Esophagus squamous epithelium (tissue), 5 donors: ENCODE data around the gene SGIP1. TPM values are rescaled to one million over a fixed set of nuclear protein-coding genes. Genes with fewer than 3 reads are reported as not detected.

ENCODE experiments used
- DNase-seq: peaks from one replicate; lab custom pipeline; 2025; lab: John Stamatoyannopoulos, UW
- H3K27ac ChIP-seq, 4 donors: fragments of 200-600 bp; sonication (generic); one replicate each; pipeline ENCODE4 v1.5.1; 2016 to 2019; ENCODE audit warnings: mild to moderate bottlenecking in 1 of 4
- H3K27me3 ChIP-seq, 4 donors: fragments of 200-600 bp; sonication (generic); 1 replicate in 3 of 4; 2 replicates in 1 of 4; pipeline versions ENCODE4 v1.5.1 to v1.6.0; 2017 to 2021; ENCODE audit warnings: antibody characterized with exemption in 1 of 4
- H3K36me3 ChIP-seq, 3 donors: fragments of 200-600 bp; sonication (generic); one replicate each; pipeline ENCODE4 v1.5.1; 2016 to 2019
- H3K4me1 ChIP-seq, 3 donors: fragments of 200-600 bp; sonication (generic); one replicate each; pipeline ENCODE4 v1.5.1; 2017 to 2019
- H3K4me3 ChIP-seq, 4 donors: fragments of 200-600 bp; sonication (generic); 1 replicate in 3 of 4; 2 replicates in 1 of 4; pipeline ENCODE4 v1.5.1; 2016 to 2019; ENCODE audit warnings: mild to moderate bottlenecking in 2 of 4, moderate library complexity in 1 of 4
- H3K9me3 ChIP-seq, 3 donors: fragments of 200-600 bp; sonication (generic); one replicate each; pipeline ENCODE4 v1.5.1; 2016 to 2019
- CTCF ChIP-seq, 6 experiments: fragments of 450-650 bp in 4 of 6; fragments of 200-600 bp in 2 of 6; sonication (generic) in 2 of 6; IDR thresholded peaks; one replicate each; pipeline ENCODE4 v1.5.1; 2016 to 2019; ENCODE audit warnings: antibody characterized with exemption in 6 of 6, mild to moderate bottlenecking in 4 of 6, moderate library complexity in 4 of 6
- POLR2A ChIP-seq, 4 donors: fragments of 450-650 bp; IDR thresholded peaks; one replicate each; pipeline ENCODE4 v1.6.1; 2017; ENCODE audit warnings: antibody characterized with exemption in 4 of 4, mild to moderate bottlenecking in 4 of 4, moderate library complexity in 3 of 4
- WGBS, 2 donors: methylation state at CpG; one replicate each; pipeline ENCODE4 v1.1.5; 2018; 5-methylcytosine and 5-hydroxymethylcytosine counted together
- intact Hi-C: fragments of 100-400 bp; cut with DNase I; formaldehyde crosslinking; loops from one replicate; pipeline ENCODE4 v1.15.0; 2022
- total RNA-seq, 4 donors: library from RNA; depleted of rRNA; stranded (reverse); fragments of >200 nt; gene quantifications; one replicate each; pipeline ENCODE4 v1.1.0, GENCODE V29; 2016
- donor health status: DM: yes; HTN: yes; CAD: no.

SGIP1 gene
- total RNA-seq, 4 donors from 2014 or later: 0.35 to 5.2 (median 2.3) TPM; not detected in 1

DNA sequence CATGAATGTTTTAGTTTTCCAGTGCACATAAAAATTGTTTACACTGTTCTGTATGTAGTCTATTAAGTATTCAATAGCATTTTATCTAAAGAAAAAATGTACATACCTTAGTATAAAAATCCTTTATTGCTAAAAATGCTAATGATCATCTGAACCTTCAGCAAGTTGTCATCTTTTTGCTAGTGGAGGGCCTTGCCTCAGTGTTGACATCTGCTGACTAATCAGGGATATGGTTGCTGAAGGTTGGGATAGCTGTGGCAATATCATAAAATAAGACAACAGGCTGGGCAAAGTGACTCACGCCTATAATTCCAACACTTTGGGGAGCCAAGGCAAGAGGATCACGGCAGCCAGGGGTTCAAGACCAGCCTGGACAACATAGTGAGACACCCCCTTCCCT is 227.3 kb downstream of the SGIP1 start:
- 59 to 92% methylated on average over 2 of the region's 2 CpGs for WGBS, 2 donors
- no peaks in the 10 kb centered on the region for H3K4me1 ChIP-seq
- no peaks in the 10 kb centered on the region for H3K36me3 ChIP-seq
- H3K4me3 ChIP-seq: no peak overlapping the region
- TF ChIP-seq POLR2A (IDR thresholded peaks at IDR 0.05) (no peak), CTCF (IDR thresholded peaks at IDR 0.05) (no peak)
- DNase-seq: no peak
- H3K27ac ChIP-seq: no peak overlapping the region
- no peaks in the 10 kb centered on the region for H3K27me3 ChIP-seq
- no peaks in the 10 kb centered on the region for H3K9me3 ChIP-seq
- intact Hi-C loops: no loop called here

- no peaks in the 10 kb centered on the region for H3K4me1 ChIP-seq
- H3K9me3 ChIP-seq: no peaks in the 10 kb centered on the region
- DNase-seq: no peak
- H3K36me3 ChIP-seq: no peaks in the 10 kb centered on the region
- intact Hi-C loops: no loop called here
- H3K4me3 ChIP-seq: no peak overlapping the region
- no peaks in the 10 kb centered on the region for H3K27me3 ChIP-seq
- no peak overlapping the region for H3K27ac ChIP-seq
- 10 to 14% methylated on average over 3 of the region's 3 CpGs for WGBS, 2 donors
- TF ChIP-seq CTCF (IDR thresholded peaks at IDR 0.05) (peak; percentile 27 to 75 (median 61)), POLR2A (IDR thresholded peaks at IDR 0.05) (no peak)
Observed at GRCh38 chr1:66764994-66765578, 231.1 kb downstream of the SGIP1 start.

DNA sequence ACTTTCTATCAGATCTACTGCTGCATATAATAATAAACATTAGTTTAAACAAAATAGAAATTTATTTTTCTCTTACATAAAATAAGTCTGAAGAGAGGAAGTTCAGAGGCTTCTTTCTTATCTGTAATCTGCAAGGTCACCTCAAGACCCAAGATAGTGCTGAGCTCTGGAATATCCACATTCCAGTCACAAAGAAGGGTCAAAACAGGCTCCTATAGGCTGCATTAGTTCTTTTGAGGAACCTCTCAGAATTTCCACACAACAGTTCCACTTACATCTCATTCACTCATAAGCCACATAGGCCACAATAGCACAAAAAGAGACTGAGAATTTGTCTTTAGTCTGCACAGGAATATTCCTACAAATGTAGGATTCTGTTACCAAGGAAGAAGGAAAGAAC is 233.7 kb downstream of the SGIP1 start:
- TF ChIP-seq CTCF (IDR thresholded peaks at IDR 0.05): no peak
- TF ChIP-seq POLR2A (IDR thresholded peaks at IDR 0.05): no peak

GRCh38 chr1:66768965-66769364 is 235.0 kb downstream of the SGIP1 start:
- Histone ChIP-seq H3K4me1 (no peaks in the 10 kb centered on the region), H3K4me3 (no peak overlapping the region), H3K27ac (no peak overlapping the region), H3K27me3 (no peaks in the 10 kb centered on the region), H3K9me3 (no peaks in the 10 kb centered on the region), H3K36me3 (no peaks in the 10 kb centered on the region)
- 91% methylated on average over 1 of the region's 1 CpG for WGBS, 2 donors
- DNase-seq: no peak
- TF ChIP-seq CTCF (IDR thresholded peaks at IDR 0.05): no peak
- no peak for TF ChIP-seq POLR2A (IDR thresholded peaks at IDR 0.05)
- intact Hi-C loops: no loop called here

More for the DNA sequence above, 233.7 kb downstream of the SGIP1 start:
- no peak overlapping the region for H3K4me3 ChIP-seq
- no peaks in the 10 kb centered on the region for H3K9me3 ChIP-seq
- H3K4me1 ChIP-seq: no peaks in the 10 kb centered on the region
- no peak for DNase-seq
- no peaks in the 10 kb centered on the region for H3K27me3 ChIP-seq
- intact Hi-C loops: no loop called here
- no peak overlapping the region for H3K27ac ChIP-seq
- no peaks in the 10 kb centered on the region for H3K36me3 ChIP-seq

- no peak for DNase-seq
- no peaks in the 10 kb centered on the region for H3K4me1 ChIP-seq
- H3K9me3 ChIP-seq: no peaks in the 10 kb centered on the region
- 76 to 79% methylated on average over 7 of the region's 7 CpGs for WGBS, 2 donors
- intact Hi-C loops: no loop called here
- no peaks in the 10 kb centered on the region for H3K36me3 ChIP-seq
- no peak overlapping the region for H3K4me3 ChIP-seq
- no peaks in the 10 kb centered on the region for H3K27me3 ChIP-seq
- no peak overlapping the region for H3K27ac ChIP-seq
- TF ChIP-seq CTCF (IDR thresholded peaks at IDR 0.05) (no peak), POLR2A (IDR thresholded peaks at IDR 0.05) (no peak)
Observed at GRCh38 chr1:66769512-66770229, 235.7 kb downstream of the SGIP1 start.
